ENCODE measurements around the gene ATP13A3. TPM values are rescaled to one million over a fixed set of nuclear protein-coding genes. Genes with fewer than 3 reads are reported as not detected.

The ATP13A3 gene
- total and polyA plus RNA-seq, 9 of the 15 experiments (the other 6 are each of a cell fraction or from before 2014, with no cell fraction given) = 16.6 to 135 (median 86.6) TPM

GRCh38 chr3:194395778-194396538 lies 90.8 kb downstream of the ATP13A3 start:
- intact Hi-C loops (cut with micrococcal nuclease) = no loop called here
- in situ Hi-C loops (cut with MboI) = no loop called here
- H3K9ac ChIP-seq (ENCODE audit: insufficient read depth in 1 of 2, low read depth in 2 of 2, low read length in 2 of 2) = peak overlapping the region in 1 of 2 experiments; percentile 87; a peak in 2 of 4 replicates
- H3K27me3 ChIP-seq (ENCODE audit: control insufficient read depth in 2 of 2, insufficient read depth in 2 of 2, low read length in 2 of 2) = peaks cover 0 to 4% of the 10 kb centered on the region in 2 experiments; a peak in 1 of 5 replicates
- WGBS (ENCODE audit: insufficient coverage, low coverage, missing lambda C conversion rate) = 24% methylated on average over 20 of the region's 26 CpGs
- no peaks in the 10 kb centered on the region for H3K9me1 ChIP-seq (ENCODE audit: control insufficient read depth, insufficient read depth, low read length)
- H3K27ac ChIP-seq (ENCODE audit: extremely low read depth, low read depth, low read length) = no peak overlapping the region
- no peaks in the 10 kb centered on the region for H3K79me2 ChIP-seq (ENCODE audit: control insufficient read depth, insufficient read depth, low read length)
- no peaks in the 10 kb centered on the region for H3K9me3 ChIP-seq (replicated peaks; ENCODE audit: control insufficient read depth, insufficient read depth, low read depth, low read length)
- H2AFZ ChIP-seq (ENCODE audit: low read depth, low read length) = peak overlapping the region; percentile 76
- H3K4me1 ChIP-seq (replicated peaks in 1 of 2; ENCODE audit: control insufficient read depth in 2 of 2, insufficient read depth in 2 of 2, low read length in 2 of 2) = peaks cover 5 to 25% of the 10 kb centered on the region in 2 experiments; a peak in 3 of 5 replicates
- no peaks in the 10 kb centered on the region for H4K20me1 ChIP-seq (replicated peaks; ENCODE audit: control insufficient read depth, insufficient read depth, low read length)
- peak; percentile 95 for ATAC-seq
- peak; percentile 85 for FAIRE-seq
- no peaks in the 10 kb centered on the region for H3K36me3 ChIP-seq (ENCODE audit: control insufficient read depth, insufficient read depth, low read length)
- DNase-seq (ENCODE audit: extremely low read depth in 1 of 4, low spot score in 3 of 4) = peak; percentile 65 to 84 (median 72)
- ChIA-PET POLR2A (interaction anchor here (0.7 to 1.8 kb wide), 8 partner anchors 10 to 32 kb away, joined by 3 to 7 read pairs (median 3); no protein-coding TSS in a partner anchor), CTCF (ENCODE audit: low intra/inter-chr PET ratio) (interaction anchor here (0.7 kb wide), 1 partner anchor 706 kb away, joined by 3 read pairs; no protein-coding TSS in a partner anchor)
- H3K4me2 ChIP-seq (ENCODE audit: insufficient read depth, low read length) = peak overlapping the region; percentile 55
- H3K4me3 ChIP-seq = no peak overlapping the region
- no TSS peak for BruUV-seq (replicated peaks)
- TF ChIP-seq ZNF609 (CRISPR knock-in tag; IDR thresholded peaks at IDR 0.05; ENCODE audit: borderline replicate concordance) (no peak), RBM14 (IDR thresholded peaks at IDR 0.05; ENCODE audit: borderline replicate concordance, insufficient read depth, low read depth, low read length) (no peak), ELF1 (tag; IDR thresholded peaks at IDR 0.05) (no peak), TFAP4 (CRISPR knock-in tag; IDR thresholded peaks at IDR 0.05; ENCODE audit: borderline replicate concordance) (peak; percentile 42; the same call in 1 of the 2 replicates), MXI1 (IDR thresholded peaks at IDR 0.05; ENCODE audit: low read depth, low read length) (no peak), SAP30 (IDR thresholded peaks at IDR 0.05; ENCODE audit: borderline replicate concordance, insufficient read depth, low read depth, low read length, poor library complexity, severe bottlenecking) (no peak), TSC22D4 (tag; IDR thresholded peaks at IDR 0.05) (no peak), RUNX1 (IDR thresholded peaks at IDR 0.05; ENCODE audit: low read depth) (no peak), PKNOX1 (IDR thresholded peaks at IDR 0.05) (peak; percentile 59), MAZ (CRISPR knock-in tag; conservative IDR thresholded peaks at IDR 0.05 in 1 of 2, IDR thresholded peaks at IDR 0.05 in 1 of 2) (peak; percentile 60 to 80), RHOXF2B (CRISPR knock-in tag; conservative IDR thresholded peaks at IDR 0.05) (no peak), IRF2 (CRISPR knock-in tag; IDR thresholded peaks at IDR 0.05) (no peak)
